Pulmonary artery endothelial cell (primary cell): Measurements from ENCODE around the gene KMT2C. TPM values are rescaled to one million over a fixed set of nuclear protein-coding genes. Genes with fewer than 3 reads are reported as not detected.

Experiments
- DNase-seq: peaks from one replicate; pipeline ENCODE4 v3.0.0-alpha.2; 2011; ENCODE audit warnings: low read depth, low spot score
- total RNA-seq: library from RNA; depleted of rRNA; stranded (reverse); fragments of >200 nt; gene quantifications from 2 replicates; pipeline ENCODE4 v1.2.3, GENCODE V29; 2014

KMT2C gene
- total RNA-seq, 1 donor from 2014 or later: 22.4 TPM

- DNase-seq: no peak
Measured at GRCh38 chr7:152142976-152143595, 292.7 kb downstream of the KMT2C start.

- DNase-seq: no peak
Measured at GRCh38 chr7:152140560-152140959, 295.2 kb downstream of the KMT2C start.

- no peak for DNase-seq
Measured at GRCh38 chr7:152140067-152140466, 295.7 kb downstream of the KMT2C start.

GRCh38 chr7:152137476-152138025 is 298.3 kb downstream of the KMT2C start:
- DNase-seq: peak; percentile 37

- no peak for DNase-seq
Measured at GRCh38 chr7:152136686-152137085, 299.1 kb downstream of the KMT2C start.

- DNase-seq: no peak
Measured at GRCh38 chr7:152133804-152134203, 302.0 kb downstream of the KMT2C start.

GRCh38 chr7:152132812-152133211 is 303.0 kb downstream of the KMT2C start:
- DNase-seq: no peak

GRCh38 chr7:152131981-152132494 is 303.8 kb downstream of the KMT2C start:
- no peak for DNase-seq

GRCh38 chr7:152130658-152131590 is 304.9 kb downstream of the KMT2C start:
- DNase-seq: no peak

- DNase-seq: no peak
Measured at GRCh38 chr7:152129682-152130081, 306.1 kb downstream of the KMT2C start.

GRCh38 chr7:152128741-152129461 is 306.9 kb downstream of the KMT2C start:
- DNase-seq: no peak

GRCh38 chr7:152128252-152128651 is 307.6 kb downstream of the KMT2C start:
- DNase-seq: no peak

- no peak for DNase-seq
Measured at GRCh38 chr7:152127229-152127628, 308.6 kb downstream of the KMT2C start.

GRCh38 chr7:152126741-152127140 is 309.1 kb downstream of the KMT2C start:
- DNase-seq: no peak

- no peak for DNase-seq
Measured at GRCh38 chr7:152122540-152122939, 313.3 kb downstream of the KMT2C start.

- DNase-seq: no peak
Measured at GRCh38 chr7:152121432-152121831, 314.4 kb downstream of the KMT2C start.

GRCh38 chr7:152120776-152121175 is 315.0 kb downstream of the KMT2C start:
- DNase-seq: no peak

- DNase-seq: peak; percentile 47
Measured at GRCh38 chr7:152120210-152120609, 315.6 kb downstream of the KMT2C start.

- no peak for DNase-seq
Measured at GRCh38 chr7:152117356-152117755, 318.4 kb downstream of the KMT2C start.

GRCh38 chr7:152115021-152115718 is 320.6 kb downstream of the KMT2C start:
- no peak for DNase-seq

GRCh38 chr7:152112829-152113228 is 323.0 kb downstream of the KMT2C start:
- no peak for DNase-seq
